NCI-H226 (cell line): ENCODE results near the gene TRIM36.

Source experiments
- DNase-seq: peaks from one replicate; pipeline ENCODE4 v3.0.0-alpha.2; 2015

Gene TRIM36, protein sequence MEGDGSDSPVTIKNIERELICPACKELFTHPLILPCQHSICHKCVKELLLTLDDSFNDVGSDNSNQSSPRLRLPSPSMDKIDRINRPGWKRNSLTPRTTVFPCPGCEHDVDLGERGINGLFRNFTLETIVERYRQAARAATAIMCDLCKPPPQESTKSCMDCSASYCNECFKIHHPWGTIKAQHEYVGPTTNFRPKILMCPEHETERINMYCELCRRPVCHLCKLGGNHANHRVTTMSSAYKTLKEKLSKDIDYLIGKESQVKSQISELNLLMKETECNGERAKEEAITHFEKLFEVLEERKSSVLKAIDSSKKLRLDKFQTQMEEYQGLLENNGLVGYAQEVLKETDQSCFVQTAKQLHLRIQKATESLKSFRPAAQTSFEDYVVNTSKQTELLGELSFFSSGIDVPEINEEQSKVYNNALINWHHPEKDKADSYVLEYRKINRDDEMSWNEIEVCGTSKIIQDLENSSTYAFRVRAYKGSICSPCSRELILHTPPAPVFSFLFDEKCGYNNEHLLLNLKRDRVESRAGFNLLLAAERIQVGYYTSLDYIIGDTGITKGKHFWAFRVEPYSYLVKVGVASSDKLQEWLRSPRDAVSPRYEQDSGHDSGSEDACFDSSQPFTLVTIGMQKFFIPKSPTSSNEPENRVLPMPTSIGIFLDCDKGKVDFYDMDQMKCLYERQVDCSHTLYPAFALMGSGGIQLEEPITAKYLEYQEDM

DNA sequence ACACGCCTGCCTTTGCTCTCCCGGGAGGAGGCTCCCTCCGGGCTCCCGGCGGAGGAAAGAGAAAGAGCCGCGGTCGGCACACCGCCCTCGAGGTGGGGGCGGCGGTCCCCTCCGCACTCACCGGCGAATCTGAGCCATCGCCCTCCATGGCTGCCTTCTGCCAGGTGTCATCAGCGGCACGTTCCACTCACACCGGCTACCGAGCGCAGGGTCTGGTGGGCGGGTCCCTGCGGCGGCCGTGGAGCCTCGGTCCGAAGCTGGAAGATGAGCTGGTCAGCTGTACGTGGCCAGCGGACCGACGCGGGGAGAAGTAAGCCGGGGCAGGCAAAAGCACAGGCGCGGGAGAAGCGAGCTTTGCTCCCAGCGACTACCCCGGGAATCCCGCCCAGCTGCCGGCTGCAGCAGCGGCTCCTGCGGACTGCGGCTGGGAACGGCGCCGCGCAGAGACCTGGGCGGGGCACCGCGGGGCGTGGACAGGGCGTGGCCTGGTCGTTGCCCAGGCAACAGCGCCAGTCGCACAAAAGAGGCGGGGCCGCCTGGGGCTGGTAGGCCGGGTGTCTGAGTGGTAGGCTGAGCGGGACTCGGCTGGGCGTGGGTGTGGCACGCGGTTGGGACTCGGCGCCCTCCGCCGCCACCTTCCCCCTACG, at the start of gene TRIM36:
TRIM36 (minus strand) TSS at position 422 of the 647 bp plus-strand sequence; CDS start at position 148, 274 bp downstream.
- peak; percentile 89 for DNase-seq

DNA sequence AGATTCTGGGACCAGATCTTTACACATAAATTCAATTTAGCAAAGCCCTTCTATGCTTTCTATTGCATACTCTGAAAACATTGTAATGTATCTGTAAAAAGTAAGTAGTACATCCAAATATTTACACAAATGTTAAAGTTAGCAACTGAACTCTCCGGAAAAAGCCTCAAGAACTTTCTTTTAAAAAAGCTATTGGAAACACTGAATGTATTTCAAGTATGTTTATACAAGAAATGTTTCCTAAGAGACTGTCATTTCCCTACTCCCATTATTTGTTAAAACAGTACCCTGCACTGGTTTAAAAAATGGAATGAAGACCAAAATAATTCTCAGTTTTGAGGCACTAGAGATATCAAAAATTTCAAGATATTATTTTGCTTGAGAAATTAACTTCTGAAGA, 44.8 kb upstream of the TRIM36 start:
- no peak for DNase-seq

DNA sequence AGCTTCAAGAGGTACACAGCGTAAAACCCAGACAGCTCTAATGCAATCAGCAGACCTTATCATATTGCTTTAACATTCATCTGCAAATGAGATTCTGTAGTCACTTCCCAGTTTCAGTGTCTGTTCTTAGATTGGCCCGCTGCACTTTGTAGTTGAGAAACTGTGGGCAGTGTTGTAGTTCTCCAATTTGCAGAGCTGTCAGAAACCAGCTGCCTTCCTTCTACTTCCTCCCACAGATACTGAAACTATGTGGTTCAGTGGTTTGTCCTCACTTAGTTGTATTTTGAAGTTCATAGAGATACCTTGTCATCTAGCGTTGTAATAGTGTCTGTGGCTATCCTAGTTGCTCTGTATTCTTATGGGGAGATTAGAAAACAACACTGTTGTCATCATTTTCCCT, 39.6 kb upstream of the TRIM36 start:
- DNase-seq: no peak

DNA sequence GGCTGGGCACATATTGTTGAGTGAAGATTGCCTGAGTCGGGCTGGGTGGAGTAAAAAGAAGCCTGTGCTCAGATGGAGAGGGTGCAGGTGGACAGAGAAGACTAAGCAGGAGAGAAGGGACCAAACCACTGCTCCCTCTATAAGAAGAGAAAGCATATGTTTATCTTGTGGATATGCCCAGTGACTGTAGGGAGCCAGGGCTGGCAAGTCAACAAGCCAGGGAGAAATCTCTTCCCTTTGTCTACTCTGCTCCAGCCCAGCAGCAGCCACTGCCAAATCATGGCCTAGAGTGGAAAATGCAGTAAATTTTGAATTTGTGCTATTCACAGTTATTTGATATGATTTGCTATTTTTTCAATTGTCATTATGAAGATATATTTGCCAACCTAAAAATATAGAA, 33.2 kb upstream of the TRIM36 start:
- DNase-seq: no peak

DNA sequence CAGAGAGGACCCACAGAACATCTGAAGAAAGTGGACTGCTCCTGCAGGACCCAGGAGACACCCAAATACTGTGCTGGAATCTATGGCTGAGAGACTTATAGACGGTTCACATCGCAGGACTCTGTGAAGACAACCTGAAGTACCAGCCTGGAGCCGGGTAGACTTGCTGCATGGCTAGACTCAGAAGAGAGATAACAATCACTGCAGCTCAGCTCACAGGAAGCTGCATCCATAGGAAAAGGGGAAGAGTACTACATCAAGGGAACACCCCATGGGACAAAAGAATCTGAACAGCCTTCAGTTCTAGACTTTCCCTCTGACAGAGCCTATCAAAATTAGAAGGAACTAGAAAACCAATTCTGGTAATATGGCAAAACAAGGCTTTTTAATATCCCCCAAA, 26.5 kb upstream of the TRIM36 start:
- no peak for DNase-seq

DNA sequence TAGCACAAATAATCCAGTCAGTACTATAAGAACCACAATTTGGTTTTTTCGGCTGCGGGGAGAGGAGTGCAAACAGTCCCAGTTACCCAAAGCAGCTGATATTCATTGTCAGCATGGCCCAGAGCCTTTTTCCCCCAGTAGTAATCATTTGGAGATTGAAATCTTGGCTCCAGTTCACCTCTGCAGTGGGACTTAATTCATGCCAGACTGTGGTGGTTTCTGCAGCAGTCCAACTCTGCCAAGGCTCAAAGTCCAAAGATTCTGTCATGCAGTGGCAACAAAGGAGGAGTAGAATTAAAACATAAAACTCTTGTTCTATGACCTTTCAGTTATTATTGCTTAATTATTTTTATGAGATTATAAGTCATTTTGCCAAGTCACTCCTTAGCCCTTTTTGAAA, 25.0 kb upstream of the TRIM36 start:
- no peak for DNase-seq

DNA sequence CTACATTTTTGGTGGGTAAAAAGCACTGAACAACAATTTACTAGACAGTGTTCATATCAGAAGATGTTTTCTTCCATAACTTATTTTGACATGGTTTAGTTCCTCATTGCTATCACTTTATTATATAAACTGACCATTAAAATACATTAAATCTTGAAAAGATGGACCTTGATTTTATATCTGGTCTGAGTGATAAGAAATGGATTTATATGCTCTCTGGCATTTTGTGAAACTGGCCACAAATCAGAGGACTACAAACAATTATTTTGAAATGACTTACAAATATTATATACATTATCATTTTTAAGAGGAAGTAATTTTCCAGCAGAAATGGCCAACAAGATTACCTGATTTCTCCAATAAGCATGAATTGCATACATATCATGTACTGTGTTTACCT, 23.6 kb upstream of the TRIM36 start:
- DNase-seq: no peak

DNA sequence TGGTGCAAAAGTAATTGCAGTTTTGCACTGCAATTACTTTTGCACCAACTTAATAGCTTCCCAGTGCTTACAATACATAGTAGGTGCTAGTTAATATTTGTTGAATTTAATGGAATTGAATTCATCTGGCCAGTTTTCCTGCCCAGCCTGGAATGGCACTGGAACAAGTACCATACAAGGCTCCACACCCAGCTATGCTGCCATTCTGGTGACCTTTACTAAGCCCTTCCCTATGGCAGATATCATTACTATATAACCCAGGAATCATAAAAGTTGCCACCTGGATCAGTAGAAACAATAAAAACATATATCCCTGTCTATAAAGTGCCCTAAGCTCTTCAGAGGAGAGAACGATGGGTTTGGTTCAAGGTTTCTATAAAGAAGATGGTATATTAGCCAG, 22.4 kb upstream of the TRIM36 start:
- no peak for DNase-seq

DNA sequence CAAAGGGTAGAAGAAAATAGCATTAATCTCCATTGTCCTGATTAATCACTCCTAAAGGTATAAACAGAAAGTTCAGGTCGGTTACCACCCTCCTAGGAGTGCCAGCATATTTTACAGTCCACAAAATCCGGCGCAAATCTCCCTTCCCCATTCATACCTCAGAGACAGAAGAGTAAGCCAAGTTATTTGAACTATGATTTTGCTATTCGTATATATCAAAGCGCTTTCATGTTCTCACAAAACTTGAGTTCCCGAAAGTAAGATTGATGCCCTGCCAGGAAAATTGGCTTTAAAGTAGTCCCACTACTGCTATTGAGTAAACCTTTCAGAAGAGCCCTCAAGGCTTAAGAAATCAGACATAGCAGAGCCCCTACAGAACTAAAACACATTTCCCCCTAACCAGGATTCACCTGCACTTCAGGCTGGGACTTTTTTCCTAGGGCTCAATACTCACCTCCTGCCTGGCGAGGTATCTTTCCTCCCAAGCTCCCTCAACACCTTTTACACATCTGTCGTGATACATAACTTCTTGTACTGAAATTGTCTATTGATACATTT, 21.8 kb upstream of the TRIM36 start:
- DNase-seq: no peak

DNA sequence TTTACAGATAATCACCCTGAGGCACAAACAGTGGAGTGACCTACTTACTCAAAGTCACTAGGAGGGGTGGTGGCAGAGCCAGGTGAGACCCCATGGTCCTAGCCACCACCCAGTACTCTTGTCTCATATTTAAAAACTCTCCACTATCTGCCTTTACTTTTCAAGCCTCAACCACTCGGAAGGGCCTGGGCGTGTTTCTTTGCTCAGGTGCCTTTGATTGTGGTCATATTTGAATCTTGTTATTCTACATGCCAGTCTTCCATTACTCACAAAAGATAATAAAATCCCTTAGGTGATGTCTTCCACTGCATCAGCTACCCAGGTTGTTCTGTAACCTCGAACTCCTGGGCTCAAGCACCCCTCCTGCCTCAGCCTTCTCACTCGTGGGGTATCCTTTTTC, 20.7 kb upstream of the TRIM36 start:
- DNase-seq: no peak

DNA sequence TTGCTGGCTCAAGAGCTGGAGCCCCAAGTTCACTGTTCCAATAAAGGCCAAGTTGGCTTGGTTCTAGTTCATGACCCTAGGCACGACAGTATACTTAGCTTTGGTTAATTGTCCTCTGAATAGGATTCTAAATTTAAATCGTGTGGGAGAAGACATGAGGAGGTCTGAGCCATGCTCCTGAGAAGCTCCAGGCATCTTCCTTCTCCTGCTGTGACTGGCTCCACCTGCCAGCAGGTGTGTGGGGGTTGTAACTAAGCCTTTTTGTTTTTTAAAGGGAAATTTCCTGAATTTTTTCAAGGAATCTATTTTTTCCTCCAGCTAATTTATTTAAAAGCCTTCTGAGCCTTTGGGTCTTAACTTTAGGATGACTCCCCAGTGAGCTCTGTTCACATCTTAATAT, 20.2 kb upstream of the TRIM36 start:
- no peak for DNase-seq

DNA sequence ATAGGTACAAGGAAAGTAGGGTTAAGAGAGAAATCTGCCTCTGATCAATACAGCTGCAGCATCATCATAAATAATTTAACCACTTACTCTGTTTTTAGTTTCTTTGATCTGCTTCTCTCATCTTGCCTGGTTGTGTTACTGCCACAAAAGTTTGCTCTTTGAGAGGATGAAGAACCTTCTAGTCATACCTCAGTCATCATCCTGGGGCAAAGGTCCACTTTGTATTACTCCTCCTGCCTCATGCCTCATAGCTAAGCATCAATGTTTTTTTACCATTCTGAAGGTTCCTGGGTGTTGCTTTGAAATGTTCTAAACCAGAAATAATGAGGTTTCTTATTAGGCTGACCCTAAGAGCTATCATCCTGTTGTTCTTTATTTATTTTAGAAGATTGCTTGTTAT, 17.1 kb upstream of the TRIM36 start:
- DNase-seq: no peak

DNA sequence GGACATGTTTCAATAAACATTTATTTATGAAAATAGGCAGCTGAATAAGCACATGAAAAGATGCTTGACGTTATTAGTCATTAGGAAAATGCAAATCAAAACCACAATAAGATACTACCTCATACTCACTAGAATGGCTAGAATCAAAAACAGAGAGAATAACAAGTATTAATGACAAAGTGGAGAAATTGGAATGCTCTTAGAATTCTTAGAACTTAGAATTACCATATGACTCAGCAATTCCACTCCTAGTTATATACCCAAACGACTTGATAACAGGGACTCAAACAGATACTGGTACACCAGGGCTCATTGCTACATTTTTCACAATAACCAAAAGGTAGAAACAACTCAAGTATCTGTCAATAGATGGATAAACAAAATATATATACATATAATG, 15.1 kb upstream of the TRIM36 start:
- peak; percentile 7 for DNase-seq

DNA sequence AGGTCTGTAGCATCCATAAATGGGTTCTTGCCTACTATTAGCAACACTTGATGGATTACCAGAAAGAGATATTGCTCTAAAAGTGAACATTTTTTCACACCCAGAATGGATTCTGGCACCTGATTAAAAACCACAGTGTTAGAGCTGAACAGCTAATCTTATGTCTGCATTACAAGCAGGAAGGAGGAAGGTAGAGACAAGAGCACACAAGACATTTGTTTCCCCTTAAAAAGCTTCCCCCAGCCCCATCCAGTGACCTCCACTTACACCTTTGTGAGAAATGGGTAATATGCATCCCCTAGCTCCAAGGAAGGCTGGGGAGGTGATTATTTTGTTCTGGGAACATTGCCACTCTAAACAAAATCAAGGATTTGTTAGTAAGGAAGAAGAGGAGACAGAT, 12.0 kb upstream of the TRIM36 start:
- no peak for DNase-seq

DNA sequence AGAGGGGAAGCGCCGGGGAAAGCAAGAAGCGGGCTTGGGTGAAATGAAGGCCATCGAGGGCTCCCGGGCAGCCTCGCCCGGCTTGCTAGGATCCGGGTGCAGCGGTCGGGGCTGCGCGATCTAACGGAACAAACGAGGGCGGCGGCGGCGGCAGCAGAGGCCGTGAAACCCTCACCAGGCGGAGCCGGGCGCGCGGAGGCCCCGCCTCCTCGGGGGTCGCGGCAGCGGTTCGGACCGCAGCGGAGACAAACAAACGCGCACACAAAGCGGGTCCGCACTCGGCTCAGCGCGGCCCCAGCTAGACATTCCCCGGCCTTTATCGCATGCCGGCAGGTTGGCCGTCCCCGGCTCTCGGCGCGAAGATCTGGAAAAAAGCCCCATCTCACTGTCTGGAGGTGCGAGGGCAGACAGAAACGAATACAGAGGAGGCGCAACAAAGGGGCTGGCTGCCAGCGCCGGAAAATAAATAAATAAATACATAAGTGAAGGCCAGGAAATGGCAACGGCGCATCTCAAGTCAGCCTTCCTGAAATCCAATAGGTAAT, 10.5 kb upstream of the TRIM36 start:
- DNase-seq: peak; percentile 5

DNA sequence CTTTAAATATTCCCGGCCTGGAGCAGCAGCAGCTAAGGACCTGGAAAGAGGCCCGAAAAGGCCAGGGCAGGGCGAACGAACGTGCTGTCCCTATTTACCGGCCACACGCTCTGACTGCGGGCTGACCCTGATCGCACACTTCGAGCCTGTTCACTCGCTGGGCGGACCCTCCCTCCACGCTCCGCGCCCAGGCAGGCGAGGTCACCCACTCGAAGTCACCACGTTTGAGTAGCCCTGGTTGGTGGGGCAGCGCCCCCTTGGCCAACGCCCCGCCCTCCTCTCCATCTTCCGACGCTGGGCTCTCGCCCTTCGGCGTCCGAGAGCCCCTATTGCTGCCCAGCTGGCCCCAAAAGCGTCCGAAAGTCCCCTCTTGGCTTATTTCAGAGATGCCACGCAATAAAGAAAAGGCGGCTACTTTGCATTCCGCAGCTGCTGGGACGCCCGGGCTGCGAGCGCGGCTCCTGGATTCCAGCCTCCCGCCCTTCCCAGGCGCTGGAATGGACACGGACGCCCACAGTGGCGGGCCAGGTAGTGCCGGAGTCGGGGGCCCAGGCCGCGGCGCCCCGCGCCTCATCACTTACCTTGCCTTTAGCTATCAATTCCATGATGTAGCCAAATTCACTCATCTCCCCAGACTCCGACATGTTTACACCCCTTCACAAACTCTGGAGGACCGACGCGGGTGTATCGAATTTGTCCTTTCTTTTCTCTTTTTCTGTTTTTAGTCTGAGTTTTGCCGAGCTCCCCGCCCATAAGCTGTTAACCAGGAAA, 9.9 kb upstream of the TRIM36 start:
- DNase-seq: no peak

DNA sequence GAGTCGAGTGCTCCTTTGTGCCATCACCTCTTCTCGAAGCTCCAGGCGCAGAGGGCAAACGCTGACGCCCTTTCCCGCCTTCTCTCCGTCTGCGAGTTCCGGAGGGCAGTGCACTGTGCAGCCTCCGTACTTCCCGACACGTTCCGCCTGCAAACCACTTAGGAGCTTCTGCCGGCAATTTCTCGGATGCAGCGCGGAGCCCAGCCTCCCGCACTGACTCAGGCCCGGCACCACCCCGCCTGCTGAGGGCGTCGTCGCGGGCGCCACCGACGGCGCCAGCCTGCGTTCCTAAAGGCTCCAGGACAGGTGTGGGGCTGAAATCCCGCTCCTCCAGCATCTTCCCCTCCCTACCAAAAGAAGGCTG, 9.3 kb upstream of the TRIM36 start:
- no peak for DNase-seq

DNA sequence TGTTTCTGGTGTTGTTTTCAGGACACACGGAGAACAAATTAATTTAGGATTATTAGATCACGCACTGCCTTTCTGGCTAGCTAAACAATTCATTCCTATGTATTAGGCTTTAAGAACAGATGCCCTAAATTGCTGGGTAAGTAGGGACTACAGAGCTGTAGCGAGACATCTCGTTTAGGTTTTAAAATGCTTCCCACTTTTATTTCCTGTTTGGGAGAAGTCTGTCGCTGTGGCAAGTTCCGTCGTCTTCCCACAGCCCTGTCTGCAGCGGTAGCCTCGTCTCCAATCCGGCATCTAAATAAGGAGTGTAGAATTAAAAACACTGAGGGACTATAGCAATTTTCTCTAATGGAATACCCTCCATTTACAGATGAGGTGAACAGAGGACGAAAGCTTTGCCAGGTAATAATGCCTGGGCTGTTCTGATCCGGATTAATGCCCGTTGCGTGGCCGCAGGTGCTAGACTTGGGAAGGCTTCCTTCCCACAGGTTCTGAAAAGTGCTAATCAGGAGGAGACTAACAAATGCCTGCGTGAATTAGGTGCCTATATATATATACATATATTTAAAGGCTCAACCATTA, 1.3 kb upstream of the TRIM36 start:
- no peak for DNase-seq

DNA sequence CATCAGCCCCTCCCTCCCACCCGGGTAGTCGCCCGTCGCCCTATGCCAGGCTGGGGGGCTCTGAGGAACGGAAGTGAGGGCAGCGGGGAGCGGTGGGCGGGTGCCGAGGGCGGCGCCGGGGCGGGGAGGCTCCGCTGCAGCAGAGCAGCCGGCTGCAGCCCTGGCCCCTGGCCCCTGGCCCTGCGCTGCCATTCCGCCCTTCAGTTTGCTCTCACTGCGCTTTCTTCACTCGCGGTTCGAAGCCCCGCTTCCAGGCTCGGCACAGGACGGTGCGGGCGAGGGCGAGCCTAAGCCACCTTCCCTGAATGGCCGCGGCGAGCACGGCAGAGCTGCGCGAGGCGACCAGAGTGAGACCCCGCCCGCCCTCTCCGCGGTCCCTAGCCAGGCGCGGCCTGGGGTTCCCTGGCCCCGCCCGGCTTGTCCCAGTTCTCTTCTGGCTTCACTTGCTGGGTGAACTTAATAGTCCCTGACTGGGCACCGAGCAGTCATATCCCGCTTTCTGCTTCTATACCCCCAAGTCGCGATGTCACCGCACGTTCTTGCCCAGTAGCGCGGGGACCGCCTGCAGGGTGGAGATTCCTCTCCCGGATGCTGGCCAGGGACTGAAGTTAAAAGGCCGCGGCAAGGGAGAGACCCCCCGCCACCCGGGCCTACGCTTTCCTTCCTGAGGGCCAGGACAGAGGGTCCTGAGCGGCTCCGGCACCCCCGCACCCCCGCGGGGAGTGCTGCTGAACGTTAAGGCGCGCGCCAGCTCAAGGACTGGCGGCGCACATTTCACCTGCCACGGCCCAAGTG, 623 bp upstream of the TRIM36 start:
- DNase-seq: no peak

DNA sequence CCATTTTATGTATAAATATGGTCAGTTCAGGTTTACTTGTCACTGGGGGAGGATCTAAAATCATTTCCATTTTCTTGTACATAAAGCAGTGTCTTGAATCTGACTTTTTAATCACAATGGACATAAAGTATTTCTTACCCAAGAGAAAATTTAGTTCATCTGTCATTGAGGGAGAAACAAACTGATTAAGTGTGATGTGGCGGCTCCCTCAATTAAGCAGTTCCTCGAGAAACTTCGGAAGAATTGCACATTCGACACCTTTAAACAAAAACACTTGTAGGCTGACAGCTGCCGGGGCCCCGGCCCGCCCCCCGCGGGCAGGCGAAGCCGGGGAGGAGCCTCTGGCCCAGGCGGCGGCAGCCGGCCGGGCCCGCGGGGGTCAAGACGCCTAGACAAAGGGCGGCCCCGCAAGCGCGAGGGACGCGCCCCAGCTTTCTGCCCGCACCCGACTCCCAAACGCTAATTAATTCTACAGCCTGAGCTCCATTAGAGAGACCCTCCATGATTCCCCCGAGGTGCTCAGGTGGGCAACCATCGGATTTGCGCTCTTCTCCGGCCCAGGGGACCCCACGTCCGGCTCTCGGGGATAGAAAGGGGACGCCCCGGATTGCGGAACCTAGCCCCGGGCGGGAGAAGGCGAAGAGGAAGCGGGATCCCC, 750 bp downstream of the TRIM36 start:
- peak; percentile 7 for DNase-seq
